H9 (cell line): Measurements from ENCODE around the gene SCNN1G. TPM values are rescaled to one million over a fixed set of nuclear protein-coding genes. Genes with fewer than 3 reads are reported as not detected.

Source experiments
- DNase-seq: peaks from one replicate; pipeline ENCODE4 v3.0.0-alpha.2; 2017
- H2AFZ ChIP-seq: one replicate; pipeline ENCODE4 v1.6.1; 2013; ENCODE audit warnings: mild to moderate bottlenecking, low read length, control low read depth, moderate library complexity
- H2AK5ac ChIP-seq: 2 replicates; pipeline ENCODE4 v1.6.1; 2013; ENCODE audit warnings: low read length, control low read depth, mixed read lengths; ENCODE audit not compliant: insufficient read length
- H2BK120ac ChIP-seq: one replicate; pipeline ENCODE4 v1.6.1; 2013; ENCODE audit warnings: low read depth, mild to moderate bottlenecking, low read length, control low read depth, inconsistent platforms; ENCODE audit not compliant: poor library complexity, severe bottlenecking
- H2BK12ac ChIP-seq: 2 replicates; pipeline ENCODE4 v1.6.1; 2013; ENCODE audit warnings: low read length, control low read depth, mixed read lengths, low read depth; ENCODE audit not compliant: insufficient read length
- H2BK15ac ChIP-seq: 2 replicates; pipeline ENCODE4 v1.6.1; 2013; ENCODE audit warnings: low read depth, low read length, control low read depth
- H2BK20ac ChIP-seq: one replicate; pipeline ENCODE4 v1.6.1; 2013; ENCODE audit warnings: low read depth, mild to moderate bottlenecking, low read length, control low read depth, inconsistent platforms; ENCODE audit not compliant: poor library complexity, severe bottlenecking
- H2BK5ac ChIP-seq: 2 replicates; pipeline ENCODE4 v1.6.1; 2013; ENCODE audit warnings: low read length, control low read depth, mixed read lengths; ENCODE audit not compliant: insufficient read length
- H3K14ac ChIP-seq: 2 replicates; pipeline ENCODE4 v1.6.1; 2013; ENCODE audit warnings: low read length, control low read depth; ENCODE audit not compliant: insufficient read depth
- H3K18ac ChIP-seq: 2 replicates; pipeline ENCODE4 v1.6.1; 2013; ENCODE audit warnings: low read depth, mild to moderate bottlenecking, mixed read lengths, low read length, control low read depth; ENCODE audit not compliant: insufficient read length
- H3K23ac ChIP-seq: 2 replicates; pipeline ENCODE4 v1.6.1; 2013; ENCODE audit warnings: low read length, control low read depth, mixed read lengths, low read depth; ENCODE audit not compliant: insufficient read length
- H3K23me2 ChIP-seq: 2 replicates; pipeline ENCODE4 v1.6.1; 2013; ENCODE audit warnings: low read depth, mild to moderate bottlenecking, mixed read lengths, low read length, control low read depth; ENCODE audit not compliant: insufficient read length, poor library complexity, severe bottlenecking
- H3K27ac ChIP-seq: 2 replicates; pipeline ENCODE4 v1.5.1; 2013; ENCODE audit warnings: low read length, control low read depth, mixed read lengths, low read depth; ENCODE audit not compliant: insufficient read length
- H3K27me3 ChIP-seq: 2 replicates; pipeline ENCODE4 v1.6.1; 2013; ENCODE audit warnings: low read length, control low read depth, inconsistent platforms; ENCODE audit not compliant: insufficient read depth
- H3K4ac ChIP-seq: 2 replicates; pipeline ENCODE4 v1.6.1; 2013; ENCODE audit warnings: low read depth, mild to moderate bottlenecking, control low read depth, inconsistent platforms, low read length, moderate library complexity
- H3K4me1 ChIP-seq: 2 replicates; pipeline ENCODE4 v1.6.1; 2013; ENCODE audit warnings: low read length, control low read depth, inconsistent platforms; ENCODE audit not compliant: insufficient read depth
- H3K4me2 ChIP-seq: 2 replicates; pipeline ENCODE4 v1.6.1; 2013; ENCODE audit warnings: low read length, control low read depth, mixed read lengths; ENCODE audit not compliant: insufficient read length, insufficient read depth
- H3K56ac ChIP-seq: 2 replicates; pipeline ENCODE4 v1.6.1; 2013; ENCODE audit warnings: low read depth, mild to moderate bottlenecking, mixed read lengths, low read length, control low read depth; ENCODE audit not compliant: insufficient read length
- H3K79me1 ChIP-seq: 2 replicates; pipeline ENCODE4 v1.6.1; 2013; ENCODE audit warnings: low read depth, mild to moderate bottlenecking, moderate library complexity, low read length, control low read depth, inconsistent platforms; ENCODE audit not compliant: insufficient read depth, poor library complexity, severe bottlenecking
- H3K79me2 ChIP-seq: 2 replicates; pipeline ENCODE4 v1.6.1; 2013; ENCODE audit warnings: low read length, control low read depth, inconsistent platforms; ENCODE audit not compliant: insufficient read depth
- H3K9ac ChIP-seq: 2 replicates; pipeline ENCODE4 v1.6.1; 2013; ENCODE audit warnings: low read length, control low read depth, mixed read lengths; ENCODE audit not compliant: insufficient read length; ENCODE audit errors: extremely low read depth
- H3K9me3 ChIP-seq: one replicate; pipeline ENCODE4 v1.6.1; 2013; ENCODE audit warnings: low read depth, low read length, inconsistent platforms; ENCODE audit not compliant: control insufficient read depth
- H3T11ph ChIP-seq: one replicate; pipeline ENCODE4 v1.6.1; 2013; ENCODE audit warnings: mild to moderate bottlenecking, low read length, control low read depth, inconsistent platforms
- H4K20me1 ChIP-seq: one replicate; pipeline ENCODE4 v1.6.1; 2013; ENCODE audit not compliant: control insufficient read depth, insufficient read length, insufficient read depth
- H4K5ac ChIP-seq: 2 replicates; pipeline ENCODE4 v1.6.1; 2013; ENCODE audit warnings: low read depth, mild to moderate bottlenecking, mixed read lengths, low read length, control low read depth; ENCODE audit not compliant: insufficient read length
- H4K8ac ChIP-seq: replicated peaks from 2 replicates; pipeline ENCODE4 v1.6.1; 2013; ENCODE audit warnings: low read length, control low read depth, mixed read lengths, low read depth; ENCODE audit not compliant: insufficient read length
- H4K91ac ChIP-seq: 2 replicates; pipeline ENCODE4 v1.6.1; 2013; ENCODE audit warnings: low read depth, mild to moderate bottlenecking, moderate library complexity, mixed read lengths, low read length, control low read depth; ENCODE audit not compliant: insufficient read length
- H3K27ac Mint-ChIP-seq, 3 experiments: 2 replicates in 2 of 3; 3 replicates in 1 of 3; pipeline ENCODE4 v1.8.0; 2020 to 2021; ENCODE audit warnings: mixed read lengths in 3 of 3, mild to moderate bottlenecking in 1 of 3, moderate library complexity in 1 of 3
- H3K27me3 Mint-ChIP-seq: 2 replicates; pipeline ENCODE4 v1.8.0; 2021; ENCODE audit warnings: low read depth, mild to moderate bottlenecking, moderate library complexity, mixed read lengths
- H3K36me3 Mint-ChIP-seq, 3 experiments: 2 replicates in 2 of 3; 3 replicates in 1 of 3; pipeline ENCODE4 v1.8.0; 2020 to 2021; ENCODE audit warnings: low read depth in 3 of 3, mixed read lengths in 3 of 3; ENCODE audit not compliant: insufficient read depth in 1 of 3
- H3K4me1 Mint-ChIP-seq, 2 experiments: 2 replicates each; pipeline ENCODE4 v1.8.0; 2020; ENCODE audit warnings: mixed read lengths in 2 of 2
- H3K4me3 Mint-ChIP-seq, 2 experiments: 2 replicates in 1 of 2; 3 replicates in 1 of 2; pipeline ENCODE4 v1.8.0; 2020 to 2021; ENCODE audit warnings: mild to moderate bottlenecking in 2 of 2, mixed read lengths in 2 of 2, moderate library complexity in 1 of 2
- H3K9me3 Mint-ChIP-seq, 2 experiments: 2 replicates in 1 of 2; 3 replicates in 1 of 2; pipeline ENCODE4 v1.8.0; 2020; ENCODE audit warnings: mild to moderate bottlenecking in 2 of 2, mixed read lengths in 2 of 2, moderate library complexity in 1 of 2
- WGBS: extraction: QIAGEN DNeasy Blood & Tissue Kit; methylation state at CpG from one replicate; pipeline ENCODE4 v1.1.7; 2013; ENCODE audit warnings: missing lambda C conversion rate, low lambda C conversion rate, mixed read lengths; ENCODE audit not compliant: insufficient read length; ENCODE audit errors: extremely low coverage; 5-methylcytosine and 5-hydroxymethylcytosine counted together
- total RNA-seq: library from RNA; stranded (reverse); gene quantifications from 2 replicates; pipeline ENCODE4 v1.2.1, GENCODE V29; 2021
- TF ChIP-seq, protein P1 (sequence below): fragments of 200-600 bp; sonication (generic); conservative IDR thresholded peaks from 3 replicates; pipeline ENCODE4 v1.8.0; 2021; ENCODE audit warnings: antibody characterized with exemption, mild to moderate bottlenecking

Gene SCNN1G
- total RNA-seq, 1 experiment from 2014 or later = 0.74 TPM

DNA sequence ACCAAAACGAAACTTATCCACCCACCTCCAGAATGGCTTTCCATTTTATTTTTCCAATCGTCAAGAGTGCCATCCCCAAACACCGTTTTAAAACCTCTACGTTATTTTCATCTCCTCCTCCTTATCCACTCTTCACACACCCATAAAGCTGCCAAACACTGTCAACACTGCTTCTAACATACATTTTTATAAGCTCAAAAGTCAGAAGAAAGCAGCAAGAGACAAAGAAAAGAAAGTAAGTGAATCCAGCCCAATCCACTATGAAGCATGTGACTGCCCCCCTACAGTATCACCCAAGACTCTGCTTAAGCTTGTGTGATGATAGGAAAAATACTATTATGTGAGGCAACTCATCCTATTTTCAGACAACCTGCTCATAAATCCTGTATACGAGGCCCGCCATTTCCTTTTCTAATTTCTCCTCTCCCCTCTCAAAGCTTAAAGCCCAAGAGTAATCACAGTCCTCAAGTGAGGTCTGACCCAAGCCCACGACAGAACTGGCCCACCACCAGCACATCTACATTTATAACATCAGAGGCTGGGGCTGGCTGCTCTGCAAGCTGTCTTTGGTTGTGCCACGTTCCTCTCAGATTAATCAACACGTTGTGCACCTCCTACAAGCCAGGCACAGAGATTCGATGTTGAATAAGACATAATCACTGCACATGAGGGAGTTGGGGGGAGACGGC is 49.6 kb upstream of the SCNN1G start:
- 100% methylated on average over 3 of the region's 11 CpGs for WGBS
- no peaks in the 10 kb centered on the region for H3K9me3 ChIP-seq
- no peaks in the 10 kb centered on the region for H3K23me2 ChIP-seq
- no peaks in the 10 kb centered on the region for H3K27me3 Mint-ChIP-seq
- H3K4me1 Mint-ChIP-seq = peaks cover 24 to 37% of the 10 kb centered on the region in 2 experiments
- H2BK15ac ChIP-seq = no peak overlapping the region
- no peaks in the 10 kb centered on the region for H3K27me3 ChIP-seq
- no peak overlapping the region for H3K4me2 ChIP-seq
- H3K18ac ChIP-seq = no peak overlapping the region
- no peak overlapping the region for H2BK5ac ChIP-seq
- no peak overlapping the region for H4K91ac ChIP-seq
- H3K4me1 ChIP-seq = no peaks in the 10 kb centered on the region; the same call in 1 of the 2 replicates
- H3K9me3 Mint-ChIP-seq = peaks cover 7% of the 10 kb centered on the region in 2 experiments; a peak in 2 of 5 replicates
- no peak overlapping the region for H3T11ph ChIP-seq
- H2BK20ac ChIP-seq = no peak overlapping the region
- no peak overlapping the region for H2AFZ ChIP-seq
- no peak overlapping the region for H3K4ac ChIP-seq
- H3K27ac Mint-ChIP-seq = peak overlapping the region; percentile 51 to 82 (median 60); a peak in 5 of 7 replicates
- H3K9ac ChIP-seq = no peak overlapping the region
- no peak overlapping the region for H2BK12ac ChIP-seq
- no peak overlapping the region for H3K27ac ChIP-seq
- no peak for DNase-seq
- peaks cover 2% of the 10 kb centered on the region for H3K79me1 ChIP-seq
- no peak overlapping the region for H2BK120ac ChIP-seq
- no peak overlapping the region for H2AK5ac ChIP-seq
- no peak overlapping the region for H4K8ac ChIP-seq
- H3K4me3 Mint-ChIP-seq = no peak overlapping the region
- H3K23ac ChIP-seq = no peak overlapping the region
- no peak overlapping the region for H4K5ac ChIP-seq
- H3K36me3 Mint-ChIP-seq = peaks cover 0 to 20% (median 10%) of the 10 kb centered on the region in 3 experiments; a peak in 4 of 7 replicates
- peaks cover 12% of the 10 kb centered on the region; the same call in 1 of the 2 replicates for H3K79me2 ChIP-seq
- TF ChIP-seq, protein P1, sequence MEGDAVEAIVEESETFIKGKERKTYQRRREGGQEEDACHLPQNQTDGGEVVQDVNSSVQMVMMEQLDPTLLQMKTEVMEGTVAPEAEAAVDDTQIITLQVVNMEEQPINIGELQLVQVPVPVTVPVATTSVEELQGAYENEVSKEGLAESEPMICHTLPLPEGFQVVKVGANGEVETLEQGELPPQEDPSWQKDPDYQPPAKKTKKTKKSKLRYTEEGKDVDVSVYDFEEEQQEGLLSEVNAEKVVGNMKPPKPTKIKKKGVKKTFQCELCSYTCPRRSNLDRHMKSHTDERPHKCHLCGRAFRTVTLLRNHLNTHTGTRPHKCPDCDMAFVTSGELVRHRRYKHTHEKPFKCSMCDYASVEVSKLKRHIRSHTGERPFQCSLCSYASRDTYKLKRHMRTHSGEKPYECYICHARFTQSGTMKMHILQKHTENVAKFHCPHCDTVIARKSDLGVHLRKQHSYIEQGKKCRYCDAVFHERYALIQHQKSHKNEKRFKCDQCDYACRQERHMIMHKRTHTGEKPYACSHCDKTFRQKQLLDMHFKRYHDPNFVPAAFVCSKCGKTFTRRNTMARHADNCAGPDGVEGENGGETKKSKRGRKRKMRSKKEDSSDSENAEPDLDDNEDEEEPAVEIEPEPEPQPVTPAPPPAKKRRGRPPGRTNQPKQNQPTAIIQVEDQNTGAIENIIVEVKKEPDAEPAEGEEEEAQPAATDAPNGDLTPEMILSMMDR = no peak
- H3K56ac ChIP-seq = no peak overlapping the region
- no peak overlapping the region for H3K14ac ChIP-seq
- H4K20me1 ChIP-seq = no peaks in the 10 kb centered on the region
